Sigmoid colon (tissue), 7 donors: ENCODE results near the gene MYH10. TPM values are rescaled to one million over a fixed set of nuclear protein-coding genes. Genes with fewer than 3 reads are reported as not detected.
A peak's percentile ranks its signal among the peaks of the same experiment; 100 is the strongest.

Experiments used
- DNase-seq: peaks from one replicate; pipeline ENCODE4 v3.0.0-alpha.2; 2019
- H3K27ac ChIP-seq, 4 donors: fragments of 200-600 bp; sonication (generic); one replicate each; pipeline ENCODE4 v1.5.1; 2016 to 2019; ENCODE audit warnings: mild to moderate bottlenecking in 1 of 4
- H3K27me3 ChIP-seq, 3 donors: fragments of 200-600 bp; sonication (generic); one replicate each; pipeline ENCODE4 v1.5.1; 2019; ENCODE audit warnings: mild to moderate bottlenecking in 1 of 3
- H3K36me3 ChIP-seq, 4 donors: fragments of 200-600 bp; sonication (generic); one replicate each; pipeline ENCODE4 v1.5.1; 2016 to 2019
- H3K4me1 ChIP-seq, 4 donors: fragments of 200-600 bp; sonication (generic); one replicate each; pipeline ENCODE4 v1.5.1; 2017 to 2019
- H3K4me3 ChIP-seq, 4 donors: fragments of 200-600 bp; sonication (generic); one replicate each; pipeline ENCODE4 v1.5.1; 2017 to 2019; ENCODE audit warnings: mild to moderate bottlenecking in 2 of 4, moderate library complexity in 1 of 4
- H3K9me3 ChIP-seq, 4 donors: fragments of 200-600 bp in 3 of 4; sonication (generic) in 3 of 4; one replicate each; pipeline versions ENCODE4 v1.5.1 to v1.6.1; 2013 to 2019
- CTCF ChIP-seq, 4 experiments: fragments of 450-650 bp in 3 of 4; fragments of 200-600 bp in 1 of 4; IDR thresholded peaks; one replicate each; pipeline ENCODE4 v1.5.1; 2016 to 2019; ENCODE audit warnings: antibody characterized with exemption in 4 of 4, mild to moderate bottlenecking in 3 of 4, moderate library complexity in 2 of 4
- EP300 ChIP-seq, 4 donors: sonication (generic); formaldehyde crosslinking; IDR thresholded peaks; one replicate each; pipeline ENCODE4 v1.6.1; 2017; ENCODE audit warnings: antibody characterized with exemption in 4 of 4
- POLR2A ChIP-seq, 2 donors: fragments of 450-650 bp; IDR thresholded peaks; one replicate each; pipeline ENCODE4 v1.6.1; 2016; ENCODE audit warnings: antibody characterized with exemption in 2 of 2, mild to moderate bottlenecking in 2 of 2, moderate library complexity in 2 of 2
- POLR2AphosphoS5 ChIP-seq, 4 donors: sonication (generic); formaldehyde crosslinking; IDR thresholded peaks; one replicate each; pipeline ENCODE4 v1.6.1; 2017; ENCODE audit warnings: antibody characterized with exemption in 4 of 4
- whole genome bisulfite sequencing, 2 donors: extraction: QIAGEN DNeasy Blood & Tissue Kit; methylation state at CpG; one replicate each; pipeline ENCODE4 v1.1.7; 2013; 5-methylcytosine and 5-hydroxymethylcytosine counted together
- intact Hi-C: fragments of 100-400 bp; cut with DNase I; formaldehyde crosslinking; loops from one replicate; pipeline ENCODE4 v1.15.1; 2023
- polyA plus RNA-seq, 3 donors: library from polyadenylated mRNA; stranded (reverse); fragments of 200-250 nt; gene quantifications; one replicate each; pipeline ENCODE4 v1.2.3, GENCODE V29; 2013
- total RNA-seq, 4 donors: library from RNA; depleted of rRNA; stranded (reverse); fragments of >200 nt; gene quantifications; one replicate each; pipeline ENCODE4 v1.1.0, GENCODE V29; 2016
- donor health status: healthy with polysubstance abuse.
- donor health status: Bipolar disorder and iron deficiency.
- donor health status: healthy.

The MYH10 gene
- total and polyA plus RNA-seq, 7 donors = 0.92 to 34.6 (median 22.8) TPM

- TF ChIP-seq CTCF (IDR thresholded peaks at IDR 0.05) (no peak), POLR2A (IDR thresholded peaks at IDR 0.05) (no peak), EP300 (IDR thresholded peaks at IDR 0.05) (no peak), POLR2AphosphoS5 (IDR thresholded peaks at IDR 0.05) (no peak)
- H3K27me3 ChIP-seq = no peaks in the 10 kb centered on the region
- 98 to 99% methylated on average over 1 of the region's 1 CpG for WGBS, 2 donors
- H3K36me3 ChIP-seq = peaks cover 4 to 70% (median 18%) of the 10 kb centered on the region in 4 donors
- no peak overlapping the region for H3K27ac ChIP-seq
- intact Hi-C loops = no loop called here
- no peaks in the 10 kb centered on the region for H3K9me3 ChIP-seq
- no peak for DNase-seq
- peaks cover 0 to 12% (median 12%) of the 10 kb centered on the region in 4 donors for H3K4me1 ChIP-seq
- no peak overlapping the region for H3K4me3 ChIP-seq
Observed at GRCh38 chr17:8484465-8484864, 146.1 kb downstream of the MYH10 start.

- no peak overlapping the region for H3K4me3 ChIP-seq
- intact Hi-C loops = no loop called here
- DNase-seq = no peak
- no peaks in the 10 kb centered on the region for H3K27me3 ChIP-seq
- TF ChIP-seq POLR2AphosphoS5 (IDR thresholded peaks at IDR 0.05) = no peak
- peaks cover 0 to 21% (median 19%) of the 10 kb centered on the region in 4 donors for H3K4me1 ChIP-seq
- WGBS, 2 donors = 90 to 96% methylated on average over 5 of the region's 5 CpGs
- no peaks in the 10 kb centered on the region for H3K9me3 ChIP-seq
- peaks cover 4 to 69% (median 18%) of the 10 kb centered on the region in 4 donors for H3K36me3 ChIP-seq
- no peak overlapping the region for H3K27ac ChIP-seq
Observed at GRCh38 chr17:8482546-8482945, 148.0 kb downstream of the MYH10 start.

GRCh38 chr17:8481703-8482102 lies 148.8 kb downstream of the MYH10 start:
- Histone ChIP-seq H3K4me3 (no peak overlapping the region), H3K4me1 (peaks cover 0 to 21% (median 19%) of the 10 kb centered on the region in 4 donors), H3K27me3 (no peaks in the 10 kb centered on the region), H3K9me3 (no peaks in the 10 kb centered on the region), H3K36me3 (peaks cover 0 to 70% (median 12%) of the 10 kb centered on the region in 4 donors), H3K27ac (peak overlapping the region in 1 of 4 donors; percentile 4)
- TF ChIP-seq EP300 (IDR thresholded peaks at IDR 0.05) (no peak), POLR2A (IDR thresholded peaks at IDR 0.05) (no peak), CTCF (IDR thresholded peaks at IDR 0.05) (no peak), POLR2AphosphoS5 (IDR thresholded peaks at IDR 0.05) (no peak)
- intact Hi-C loops = no loop called here
- DNase-seq = no peak
- WGBS, 2 donors = 96% methylated on average over 5 of the region's 5 CpGs

- no peak for DNase-seq
- Histone ChIP-seq H3K4me1 (peaks cover 0 to 21% (median 19%) of the 10 kb centered on the region in 4 donors), H3K9me3 (no peaks in the 10 kb centered on the region), H3K27ac (no peak overlapping the region), H3K36me3 (peaks cover 0 to 76% (median 13%) of the 10 kb centered on the region in 4 donors), H3K4me3 (no peak overlapping the region), H3K27me3 (no peaks in the 10 kb centered on the region)
- 96% methylated on average over 22 of the region's 22 CpGs for WGBS, 2 donors
- intact Hi-C loops = no loop called here
- no peak for TF ChIP-seq POLR2AphosphoS5 (IDR thresholded peaks at IDR 0.05)
- TF ChIP-seq CTCF (IDR thresholded peaks at IDR 0.05) = no peak
- TF ChIP-seq EP300 (IDR thresholded peaks at IDR 0.05) = no peak
- no peak for TF ChIP-seq POLR2A (IDR thresholded peaks at IDR 0.05)
Observed at GRCh38 chr17:8481089-8481488, 149.4 kb downstream of the MYH10 start.

GRCh38 chr17:8480011-8480976 lies 150.2 kb downstream of the MYH10 start:
- DNase-seq = no peak
- Histone ChIP-seq H3K4me1 (peaks cover 0 to 21% (median 19%) of the 10 kb centered on the region in 4 donors), H3K36me3 (peaks cover 0 to 76% (median 20%) of the 10 kb centered on the region in 4 donors), H3K9me3 (no peaks in the 10 kb centered on the region), H3K4me3 (no peak overlapping the region), H3K27ac (peak overlapping the region; percentile 43 to 79 (median 68)), H3K27me3 (no peaks in the 10 kb centered on the region)
- TF ChIP-seq POLR2A (IDR thresholded peaks at IDR 0.05) (no peak), EP300 (IDR thresholded peaks at IDR 0.05) (no peak), POLR2AphosphoS5 (IDR thresholded peaks at IDR 0.05) (no peak), CTCF (IDR thresholded peaks at IDR 0.05) (no peak)
- intact Hi-C loops = no loop called here
- 90 to 91% methylated on average over 33 of the region's 33 CpGs for WGBS, 2 donors
